Natural killer cell (primary cell): ENCODE data around the gene CMIP. TPM values are rescaled to one million over a fixed set of nuclear protein-coding genes. Genes with fewer than 3 reads are reported as not detected.

ENCODE experiments used
- ATAC-seq, 3 donors: fragments of 150-1000 bp in 2 of 3; fragments of 200-7000 bp in 1 of 3; cut with Tn5 transposase; 1 replicate in 1 of 3; 2 replicates in 2 of 3; pipeline ENCODE4 v1.10.0; 2021; ENCODE audit warnings: mild to moderate bottlenecking in 2 of 3, moderate library complexity in 2 of 3
- DNase-seq, 2 donors: peaks; one replicate each; pipeline versions ENCODE4 v3.0.0 to v3.0.0-alpha.2; 2013 to 2021; ENCODE audit warnings: mixed read lengths in 1 of 2
- H3K27ac ChIP-seq: one replicate; pipeline ENCODE4 v1.5.1; 2013; ENCODE audit warnings: mild to moderate bottlenecking, low read length
- H3K27me3 ChIP-seq: one replicate; pipeline ENCODE4 v1.6.1; 2013; ENCODE audit warnings: low read length; ENCODE audit not compliant: control insufficient read depth, insufficient read depth
- H3K36me3 ChIP-seq: one replicate; pipeline ENCODE4 v1.6.1; 2013; ENCODE audit warnings: low read length; ENCODE audit not compliant: control insufficient read depth, insufficient read depth
- H3K4me1 ChIP-seq: one replicate; pipeline ENCODE4 v1.6.1; 2013; ENCODE audit warnings: low read length; ENCODE audit not compliant: control insufficient read depth, insufficient read depth
- H3K4me3 ChIP-seq: one replicate; pipeline ENCODE4 v1.5.1; 2013; ENCODE audit warnings: low read length
- H3K9me3 ChIP-seq: one replicate; pipeline ENCODE4 v1.6.1; 2013; ENCODE audit warnings: low read length; ENCODE audit not compliant: control insufficient read depth, insufficient read depth
- H3K27ac Mint-ChIP-seq, 2 donors: one replicate each; pipeline ENCODE4 v1.8.0; 2022; ENCODE audit warnings: mild to moderate bottlenecking in 2 of 2, mixed read lengths in 2 of 2, moderate library complexity in 1 of 2
- H3K27me3 Mint-ChIP-seq, 2 donors: one replicate each; pipeline ENCODE4 v1.8.0; 2022; ENCODE audit warnings: low read depth in 2 of 2, mixed read lengths in 2 of 2
- H3K36me3 Mint-ChIP-seq: one replicate; pipeline ENCODE4 v1.8.0; 2022; ENCODE audit warnings: mixed read lengths
- H3K4me1 Mint-ChIP-seq, 2 donors: one replicate each; pipeline ENCODE4 v1.8.0; 2022; ENCODE audit warnings: mixed read lengths in 2 of 2
- H3K4me3 Mint-ChIP-seq: one replicate; pipeline ENCODE4 v1.8.0; 2022; ENCODE audit warnings: mild to moderate bottlenecking, moderate library complexity, mixed read lengths
- H3K9me3 Mint-ChIP-seq, 2 donors: one replicate each; pipeline ENCODE4 v1.8.0; 2022; ENCODE audit warnings: mixed read lengths in 2 of 2
- WGBS: methylation state at CpG from one replicate; pipeline ENCODE4 v1.1.7; 2013; ENCODE audit warnings: missing lambda C conversion rate; ENCODE audit not compliant: insufficient coverage; 5-methylcytosine and 5-hydroxymethylcytosine counted together
- intact Hi-C: fragments of 100-400 bp; cut with micrococcal nuclease; formaldehyde crosslinking; loops from one replicate; pipeline ENCODE4 v1.14.2; 2022
- total RNA-seq, 4 donors: library from RNA; stranded (reverse); fragments of 120-200 nt in 1 of 4; gene quantifications; one replicate each; pipeline versions ENCODE4 v1.2.3 to v1.2.4, GENCODE V29; 2013 to 2022
- TF ChIP-seq, protein P1 (sequence below): fragments of 200-600 bp; IDR thresholded peaks from one replicate; pipeline ENCODE4 v1.8.0; 2022; ENCODE audit warnings: antibody characterized with exemption

The CMIP gene
- total RNA-seq, 3 donors from 2014 or later (not counting 1 experiment from before 2014, with no cell fraction given), result 88.2 to 115 (median 91.5) TPM

DNA sequence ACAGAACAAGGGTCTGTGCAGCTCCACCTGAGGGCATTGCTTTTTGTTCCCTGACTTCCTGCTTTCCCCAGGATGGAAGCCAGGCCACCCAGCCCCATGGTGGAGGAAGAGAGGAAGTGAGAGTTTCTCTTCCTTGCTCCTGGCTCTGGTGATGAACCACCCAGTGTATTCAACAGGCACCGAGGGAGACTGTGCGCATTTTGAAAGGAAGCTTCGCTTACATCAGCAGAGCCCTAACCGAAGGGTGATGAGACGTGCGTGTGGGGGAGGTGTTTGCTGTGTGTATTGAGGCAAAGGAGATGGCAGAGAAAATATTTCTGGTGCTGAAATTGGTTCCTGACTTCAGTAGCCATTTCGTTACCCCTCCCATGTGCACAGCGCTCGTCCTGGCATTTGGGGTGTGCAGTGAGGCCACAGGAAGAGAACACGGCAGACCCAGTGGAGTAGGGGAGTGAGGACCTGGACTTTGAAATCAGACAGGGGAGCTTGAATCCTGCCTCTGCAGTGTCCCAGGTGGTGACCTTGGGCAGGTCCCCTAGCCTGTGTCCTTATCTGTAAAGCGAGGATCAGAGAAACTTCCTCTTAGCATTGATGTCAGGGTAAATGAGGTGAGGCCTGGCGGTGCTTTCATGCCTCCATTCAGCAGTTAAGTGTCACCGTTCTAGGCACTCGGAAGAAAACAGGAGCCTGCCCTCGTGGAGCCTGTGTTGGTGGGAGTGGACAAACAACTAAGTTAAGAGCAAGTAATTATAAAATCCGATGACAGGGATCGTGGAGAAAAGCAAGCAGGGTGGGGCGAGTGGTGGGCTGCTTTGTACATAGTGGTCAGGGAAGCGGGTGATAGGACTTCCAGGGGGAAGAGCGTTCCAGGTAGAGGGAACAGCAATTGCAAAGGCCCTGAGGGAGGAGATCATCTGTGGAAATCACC is 7.4 kb downstream of the CMIP start:
- WGBS, result 74% methylated on average over 20 of the region's 20 CpGs
- DNase-seq (peak in 1 of 2 donors; percentile 71), ATAC-seq (peak; percentile 56 to 70 (median 64))
- H3K4me1 Mint-ChIP-seq, result peaks cover 69 to 90% of the 10 kb centered on the region in 2 donors
- Histone ChIP-seq H3K4me1 (peaks cover 65% of the 10 kb centered on the region), H3K36me3 (peaks cover 6% of the 10 kb centered on the region), H3K27me3 (no peaks in the 10 kb centered on the region), H3K9me3 (no peaks in the 10 kb centered on the region), H3K27ac (peak overlapping the region; percentile 37), H3K4me3 (no peak overlapping the region)
- H3K4me3 Mint-ChIP-seq, result peak overlapping the region; percentile 51
- intact Hi-C loops, result no loop called here
- no peaks in the 10 kb centered on the region for H3K9me3 Mint-ChIP-seq
- peaks cover 2% of the 10 kb centered on the region for H3K36me3 Mint-ChIP-seq
- peak overlapping the region; percentile 75 to 86 for H3K27ac Mint-ChIP-seq
- TF ChIP-seq, protein P1, sequence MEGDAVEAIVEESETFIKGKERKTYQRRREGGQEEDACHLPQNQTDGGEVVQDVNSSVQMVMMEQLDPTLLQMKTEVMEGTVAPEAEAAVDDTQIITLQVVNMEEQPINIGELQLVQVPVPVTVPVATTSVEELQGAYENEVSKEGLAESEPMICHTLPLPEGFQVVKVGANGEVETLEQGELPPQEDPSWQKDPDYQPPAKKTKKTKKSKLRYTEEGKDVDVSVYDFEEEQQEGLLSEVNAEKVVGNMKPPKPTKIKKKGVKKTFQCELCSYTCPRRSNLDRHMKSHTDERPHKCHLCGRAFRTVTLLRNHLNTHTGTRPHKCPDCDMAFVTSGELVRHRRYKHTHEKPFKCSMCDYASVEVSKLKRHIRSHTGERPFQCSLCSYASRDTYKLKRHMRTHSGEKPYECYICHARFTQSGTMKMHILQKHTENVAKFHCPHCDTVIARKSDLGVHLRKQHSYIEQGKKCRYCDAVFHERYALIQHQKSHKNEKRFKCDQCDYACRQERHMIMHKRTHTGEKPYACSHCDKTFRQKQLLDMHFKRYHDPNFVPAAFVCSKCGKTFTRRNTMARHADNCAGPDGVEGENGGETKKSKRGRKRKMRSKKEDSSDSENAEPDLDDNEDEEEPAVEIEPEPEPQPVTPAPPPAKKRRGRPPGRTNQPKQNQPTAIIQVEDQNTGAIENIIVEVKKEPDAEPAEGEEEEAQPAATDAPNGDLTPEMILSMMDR, result no peak
- no peaks in the 10 kb centered on the region for H3K27me3 Mint-ChIP-seq

DNA sequence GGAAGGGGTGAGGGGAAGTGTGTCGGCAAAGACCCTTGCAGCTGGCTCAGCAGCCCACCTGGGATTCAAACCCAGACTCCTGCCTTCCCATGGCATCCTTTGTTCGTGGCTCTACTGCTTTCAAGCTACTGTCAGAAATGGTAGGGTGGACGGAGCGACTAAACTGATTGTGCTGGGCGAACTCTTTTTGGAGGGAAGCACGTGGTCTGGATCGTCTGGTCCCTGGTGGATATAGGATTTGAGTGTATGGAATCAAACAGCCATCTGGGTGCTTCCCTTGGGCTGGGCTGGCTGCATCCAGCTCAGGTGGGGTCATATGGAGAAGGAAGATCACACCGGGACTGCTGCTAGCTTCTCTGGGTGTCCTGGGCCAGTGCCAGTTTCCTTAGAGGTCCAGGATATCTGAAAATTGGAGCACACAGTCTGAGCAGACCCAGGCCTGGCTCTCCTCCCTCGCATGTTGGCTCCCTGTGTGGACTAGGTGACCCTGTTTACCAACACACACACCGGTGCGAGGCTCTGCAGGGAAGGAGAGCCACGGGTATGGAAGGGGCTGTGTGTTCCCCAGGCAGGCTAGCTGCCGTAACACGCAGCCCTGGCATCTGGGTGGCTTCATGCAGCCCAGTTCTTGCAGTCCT is 8.6 kb downstream of the CMIP start:
- intact Hi-C loops, result no loop called here
- H3K4me3 Mint-ChIP-seq, result no peak overlapping the region
- no peaks in the 10 kb centered on the region for H3K9me3 Mint-ChIP-seq
- H3K27ac Mint-ChIP-seq, result peak overlapping the region in 1 of 2 donors; percentile 75
- H3K27me3 Mint-ChIP-seq, result no peaks in the 10 kb centered on the region
- ATAC-seq (no peak), DNase-seq (no peak)
- WGBS, result 95% methylated on average over 14 of the region's 14 CpGs
- peaks cover 7% of the 10 kb centered on the region for H3K36me3 Mint-ChIP-seq
- Histone ChIP-seq H3K27ac (no peak overlapping the region), H3K36me3 (peaks cover 11% of the 10 kb centered on the region), H3K4me3 (no peak overlapping the region), H3K9me3 (no peaks in the 10 kb centered on the region), H3K27me3 (no peaks in the 10 kb centered on the region), H3K4me1 (peaks cover 62% of the 10 kb centered on the region)
- TF ChIP-seq, protein P1, result no peak
- peaks cover 69 to 87% of the 10 kb centered on the region in 2 donors for H3K4me1 Mint-ChIP-seq

DNA sequence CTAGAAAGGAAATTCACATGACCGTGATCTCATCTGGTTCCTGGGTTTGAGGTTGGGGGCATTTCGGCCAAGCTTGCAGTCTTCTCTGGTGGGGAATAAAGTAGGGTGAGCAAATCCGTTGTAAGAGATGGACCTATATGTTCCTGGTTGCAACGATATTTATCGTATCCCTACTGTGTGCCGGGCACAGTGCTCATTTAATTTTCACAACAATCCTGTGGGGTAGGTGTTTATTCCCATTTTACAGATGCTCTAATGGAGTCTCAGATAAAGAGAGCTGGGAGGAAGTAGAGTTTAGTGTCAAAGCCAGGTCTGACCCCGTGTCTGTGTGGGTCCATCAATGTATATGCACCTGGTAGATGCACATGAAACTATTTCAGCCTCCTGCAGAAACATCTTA is 9.4 kb downstream of the CMIP start:
- Mint-ChIP-seq H3K4me3 (no peak overlapping the region), H3K27me3 (no peaks in the 10 kb centered on the region), H3K9me3 (no peaks in the 10 kb centered on the region), H3K4me1 (peaks cover 66 to 86% of the 10 kb centered on the region in 2 donors), H3K27ac (peak overlapping the region in 1 of 2 donors; percentile 51), H3K36me3 (peaks cover 7% of the 10 kb centered on the region)
- H3K27me3 ChIP-seq, result no peaks in the 10 kb centered on the region
- H3K27ac ChIP-seq, result no peak overlapping the region
- WGBS, result 95% methylated on average over 7 of the region's 7 CpGs
- ATAC-seq, result no peak
- H3K4me3 ChIP-seq, result no peak overlapping the region
- no peak for DNase-seq
- peaks cover 60% of the 10 kb centered on the region for H3K4me1 ChIP-seq
- intact Hi-C loops, result no loop called here
- no peaks in the 10 kb centered on the region for H3K9me3 ChIP-seq
- TF ChIP-seq, protein P1, result no peak
- H3K36me3 ChIP-seq, result peaks cover 18% of the 10 kb centered on the region
